NCI-H748 (cell line): ENCODE results near the gene ZNF587.
A peak's percentile ranks its signal among the peaks of the same experiment; 100 is the strongest.
"Not testable (repeated sequence)": the region's sequence is repeated elsewhere in the genome, so short reads cannot be mapped to it uniquely, and the experiment has no call there.

Experiments used
- DNase-seq: peaks from one replicate; lab custom pipeline; 2025; ENCODE audit not compliant: unreplicated experiment; lab: John Stamatoyannopoulos, UW

ZNF587 gene

DNA sequence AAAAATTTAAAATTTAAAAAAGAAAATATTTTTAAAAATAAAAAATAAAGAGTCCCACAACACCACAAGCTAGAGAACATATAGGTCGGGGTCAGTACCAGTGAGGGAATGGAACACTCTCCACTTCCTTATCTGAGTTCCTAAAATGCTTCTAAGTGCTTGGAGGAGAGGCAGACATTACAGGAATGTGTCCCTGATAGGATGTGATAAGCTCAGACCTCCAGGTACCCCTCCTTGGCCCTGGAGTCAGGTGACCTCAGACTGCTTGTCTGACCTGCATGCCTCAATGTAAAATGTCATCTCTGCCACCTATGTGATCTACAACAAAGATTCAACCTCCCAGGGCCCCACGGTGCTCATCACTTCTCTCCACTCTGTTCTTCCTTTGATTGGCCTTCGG, 36.4 kb downstream of the ZNF587 start:
- no peak for DNase-seq

- peak; percentile 44 for DNase-seq
Measured at GRCh38 chr19:57887195-57887941, 37.7 kb downstream of the ZNF587 start.

- peak; percentile 73 for DNase-seq
Measured at GRCh38 chr19:57888107-57888559, 38.5 kb downstream of the ZNF587 start.

DNA sequence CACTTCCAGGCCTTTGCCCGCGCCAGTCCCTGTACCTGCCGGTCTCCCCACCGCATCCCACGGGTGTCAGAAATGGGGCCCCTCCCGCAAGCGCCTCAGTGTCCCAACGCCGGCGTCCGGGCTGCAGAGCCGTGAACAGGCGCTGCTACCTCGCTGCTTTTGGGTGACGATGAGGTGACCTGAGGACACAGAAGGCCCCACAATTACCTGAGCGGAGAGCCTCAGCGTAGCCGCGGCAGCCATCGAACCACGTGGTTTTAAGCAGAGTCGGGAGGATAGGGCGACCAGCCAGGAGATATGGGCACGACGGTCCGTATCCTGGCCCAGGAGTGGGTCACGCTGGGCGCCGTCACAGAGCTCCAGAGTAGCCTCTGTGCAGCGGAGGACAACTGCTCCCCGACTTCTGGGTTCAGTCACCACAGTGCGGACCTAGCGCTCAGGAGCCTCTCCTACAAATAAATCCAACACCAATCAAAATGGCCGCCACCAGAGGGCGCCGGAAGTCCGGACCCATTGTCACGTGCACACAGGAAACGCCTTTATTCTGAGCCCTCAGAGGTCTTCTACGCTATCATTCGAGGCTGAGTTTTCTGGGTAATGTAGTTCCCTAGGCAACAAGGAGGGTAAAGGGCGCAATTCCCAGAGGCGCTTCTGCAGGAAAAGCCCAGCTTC, 39.0 kb downstream of the ZNF587 start, which contains the start of gene ZNF814:
Gene ZNF814, minus strand, starts transcription at position 478 of the 672 bp plus-strand sequence. Its CDS starts 235 bp downstream, at position 243.
- peak; percentile 99 for DNase-seq

- not testable (repeated sequence) for DNase-seq
Measured at GRCh38 chr19:57890706-57891105, 41.0 kb downstream of the ZNF587 start.

DNA sequence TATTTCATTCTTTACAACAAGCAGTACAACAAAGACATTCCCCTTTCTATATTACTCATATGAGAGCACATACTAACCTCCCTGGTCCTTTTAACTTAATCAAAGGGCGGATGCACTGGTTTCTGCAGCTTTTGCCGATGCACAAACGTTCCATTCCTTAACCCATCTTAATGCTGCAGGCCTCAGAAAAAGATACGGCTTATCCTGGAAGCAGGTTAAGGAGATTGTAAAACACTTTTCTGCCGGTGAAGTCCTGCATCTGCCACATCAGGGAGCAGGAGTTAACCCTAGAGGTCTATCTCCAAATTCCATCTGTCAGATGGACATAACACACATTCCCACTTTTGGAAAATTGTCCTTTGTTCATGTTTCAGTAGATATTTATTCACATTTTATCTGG, 50.7 kb downstream of the ZNF587 start:
- no peak for DNase-seq

- DNase-seq, result no peak
Measured at GRCh38 chr19:57903618-57904184, 54.0 kb downstream of the ZNF587 start.

- DNase-seq, result no peak
Measured at GRCh38 chr19:57905258-57905657, 55.6 kb downstream of the ZNF587 start.

GRCh38 chr19:57907394-57907793, 57.7 kb downstream of the ZNF587 start:
- DNase-seq, result no peak

- no peak for DNase-seq
Measured at GRCh38 chr19:57914531-57914930, 64.9 kb downstream of the ZNF587 start.
